HG02885 (cell line): Measurements from ENCODE around the gene DHRS11.
A peak's percentile ranks its signal among the peaks of the same experiment; 100 is the strongest.
"Not testable (repeated sequence)": the region's sequence is repeated elsewhere in the genome, so short reads cannot be mapped to it uniquely, and the experiment has no call there.

Experiments used
- ATAC-seq: cut with Tn5 transposase; IDR thresholded peaks from one replicate; pipeline ENCODE4 v1.9.1; 2021; ENCODE audit warnings: mild to moderate bottlenecking; ENCODE audit not compliant: unreplicated experiment, poor library complexity

Gene DHRS11

GRCh38 chr17:36592716-36593321 is 1.1 kb downstream of the DHRS11 start:
- no peak for ATAC-seq

- no peak for ATAC-seq
Observed at GRCh38 chr17:36593656-36594316, 2.1 kb downstream of the DHRS11 start.

GRCh38 chr17:36594626-36595401 is 3.1 kb downstream of the DHRS11 start:
- no peak for ATAC-seq

- no peak for ATAC-seq
Observed at GRCh38 chr17:36597226-36597625, 5.5 kb downstream of the DHRS11 start.

- ATAC-seq: no peak
Observed at GRCh38 chr17:36597866-36598777, 6.4 kb downstream of the DHRS11 start.

GRCh38 chr17:36598951-36599401 is 7.3 kb downstream of the DHRS11 start:
- ATAC-seq: no peak

GRCh38 chr17:36599546-36600250 is 8.0 kb downstream of the DHRS11 start:
- ATAC-seq: no peak

- ATAC-seq: no peak
Observed at GRCh38 chr17:36600465-36600864, 8.8 kb downstream of the DHRS11 start.

- no peak for ATAC-seq
Observed at GRCh38 chr17:36600936-36601302, 9.2 kb downstream of the DHRS11 start.

GRCh38 chr17:36601303-36602029 is 9.8 kb downstream of the DHRS11 start, which contains the start of gene MRM1:
Gene MRM1 (plus strand): TSS chr17:36601583. CDS start chr17:36601811, 228 bp downstream.
- ATAC-seq: peak; percentile 87

GRCh38 chr17:36602030-36602748 is 10.5 kb downstream of the DHRS11 start:
- ATAC-seq: no peak

GRCh38 chr17:36602924-36603384 is 11.3 kb downstream of the DHRS11 start:
- no peak for ATAC-seq

- not testable (repeated sequence) for ATAC-seq
Observed at GRCh38 chr17:36605028-36605427, 13.3 kb downstream of the DHRS11 start.

- ATAC-seq: no peak
Observed at GRCh38 chr17:36608280-36608679, 16.6 kb downstream of the DHRS11 start.

GRCh38 chr17:36608794-36609497 is 17.3 kb downstream of the DHRS11 start:
- ATAC-seq: no peak

GRCh38 chr17:36609498-36609862 is 17.8 kb downstream of the DHRS11 start:
- ATAC-seq: no peak

- no peak for ATAC-seq
Observed at GRCh38 chr17:36610474-36610873, 18.8 kb downstream of the DHRS11 start.
